GM19463 (cell line): ENCODE results near the gene ICA1.

Experiments used
- ATAC-seq: cut with Tn5 transposase; IDR thresholded peaks from one replicate; pipeline ENCODE4 v1.9.1; 2021; ENCODE audit warnings: mild to moderate bottlenecking, moderate library complexity; ENCODE audit not compliant: unreplicated experiment

Gene ICA1

DNA sequence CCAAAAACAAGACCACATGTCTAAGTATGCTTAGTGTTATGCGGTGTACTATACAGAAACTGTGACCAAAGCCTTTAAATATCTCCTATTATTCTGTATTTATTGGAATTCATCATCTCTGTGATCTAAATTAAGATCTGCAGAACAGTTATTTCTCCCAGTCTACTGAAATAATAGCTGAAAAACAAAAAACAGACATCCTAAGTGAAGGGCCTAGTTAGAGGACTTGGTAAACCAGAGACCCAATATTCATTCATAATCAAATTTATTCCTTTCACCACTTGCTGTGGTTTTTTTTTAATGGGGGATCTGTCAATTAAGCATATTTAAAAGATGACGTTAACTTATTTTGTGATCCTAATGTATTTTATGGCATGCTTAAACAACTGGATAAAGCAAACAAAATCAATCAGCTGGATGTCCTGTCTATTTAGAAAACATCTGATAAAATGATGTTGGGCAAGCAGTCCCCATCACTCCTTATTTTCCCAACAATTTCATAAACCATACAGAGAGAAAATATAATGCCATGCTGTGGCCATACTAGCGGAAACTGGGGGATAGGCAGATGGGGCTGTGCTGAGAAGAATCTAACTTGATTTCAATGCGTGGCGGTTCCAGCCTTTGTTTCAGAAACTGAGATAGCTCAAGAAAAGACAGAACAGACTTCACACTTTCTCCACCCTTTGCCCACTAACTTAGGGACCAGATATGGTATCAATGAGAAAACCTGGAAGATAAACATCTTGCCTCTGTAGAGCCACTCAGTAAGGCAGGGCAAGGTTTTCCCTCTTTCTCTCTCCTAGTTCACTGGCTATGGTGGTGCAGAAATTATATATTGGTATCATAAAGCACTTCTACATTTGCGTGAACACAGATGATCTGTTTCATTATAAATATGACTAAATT lies 32.9 kb downstream of the ICA1 start:
- ATAC-seq = no peak

DNA sequence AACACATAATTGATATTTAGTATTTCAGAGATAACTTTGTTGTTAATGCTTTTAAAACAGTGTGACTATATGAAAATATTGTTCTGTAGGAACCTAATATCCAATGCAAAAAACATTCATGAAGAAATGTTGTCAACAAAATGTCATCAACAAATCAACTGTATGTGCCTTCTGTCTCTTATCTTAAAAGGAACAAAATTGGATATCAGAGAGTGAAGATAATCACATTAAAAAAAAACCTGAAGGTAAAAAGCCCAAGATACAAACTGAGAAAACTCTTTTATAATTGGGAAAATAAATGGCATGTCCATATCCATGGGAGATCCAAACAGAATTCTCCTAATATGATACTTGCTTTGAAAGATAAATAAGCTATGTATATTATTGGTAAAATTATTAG lies 33.9 kb downstream of the ICA1 start:
- ATAC-seq = no peak

DNA sequence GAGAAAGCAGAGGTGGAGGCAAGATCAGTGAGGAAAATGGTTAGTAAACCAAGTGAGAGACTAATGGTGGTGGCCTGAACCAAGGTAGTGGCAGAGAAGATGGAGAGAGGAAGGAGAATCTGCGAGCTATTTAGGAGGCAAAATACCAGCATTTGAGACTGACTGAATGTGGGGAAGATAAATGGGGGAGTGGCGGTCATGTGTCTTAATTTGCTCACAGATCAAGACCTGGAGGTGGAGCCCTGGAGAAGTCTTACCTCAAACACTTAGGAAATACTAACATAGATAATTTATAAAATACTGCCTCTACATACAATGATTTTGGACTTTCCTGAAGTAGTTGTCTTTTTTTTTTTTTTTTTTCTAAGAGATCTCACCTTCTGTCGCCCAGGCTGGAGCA lies 34.7 kb downstream of the ICA1 start:
- ATAC-seq = no peak

DNA sequence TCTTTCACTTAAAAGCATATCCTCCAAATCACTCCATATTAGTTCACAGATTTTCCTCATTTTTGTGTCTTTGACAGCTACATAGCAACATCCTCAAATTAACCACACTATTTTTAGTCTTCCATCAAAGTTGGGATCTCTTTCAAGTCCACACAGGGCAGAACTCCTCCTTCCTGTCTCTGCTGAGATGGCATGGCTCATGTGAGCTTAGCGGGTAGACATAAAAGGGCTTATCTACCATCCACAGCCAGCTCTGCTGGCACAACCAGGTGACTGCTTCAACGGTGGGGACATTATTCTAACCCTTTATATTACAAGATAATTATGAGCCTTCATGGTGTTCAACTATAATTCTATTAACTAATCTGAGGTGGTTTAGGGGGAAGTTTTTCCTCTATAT lies 35.5 kb downstream of the ICA1 start:
- no peak for ATAC-seq

DNA sequence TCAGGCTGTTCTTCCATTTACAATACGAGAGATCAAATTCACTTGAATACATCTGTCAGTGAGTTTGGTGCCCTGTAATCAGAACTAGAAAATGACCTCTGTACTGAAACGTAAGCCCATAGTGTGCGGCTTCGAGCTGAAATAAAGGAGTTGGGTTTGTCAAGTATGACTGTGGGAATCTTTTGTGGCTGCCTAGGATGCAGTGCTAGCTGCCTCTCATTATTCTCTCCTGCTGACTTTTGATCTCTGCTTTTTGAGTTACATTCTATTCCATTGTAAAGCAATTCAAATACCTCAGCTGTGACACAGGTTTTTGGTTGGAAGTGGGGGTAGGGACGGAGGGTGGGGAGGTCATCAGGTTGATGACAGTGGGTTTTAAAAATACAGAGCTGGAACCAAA lies 40.4 kb downstream of the ICA1 start:
- ATAC-seq = no peak

DNA sequence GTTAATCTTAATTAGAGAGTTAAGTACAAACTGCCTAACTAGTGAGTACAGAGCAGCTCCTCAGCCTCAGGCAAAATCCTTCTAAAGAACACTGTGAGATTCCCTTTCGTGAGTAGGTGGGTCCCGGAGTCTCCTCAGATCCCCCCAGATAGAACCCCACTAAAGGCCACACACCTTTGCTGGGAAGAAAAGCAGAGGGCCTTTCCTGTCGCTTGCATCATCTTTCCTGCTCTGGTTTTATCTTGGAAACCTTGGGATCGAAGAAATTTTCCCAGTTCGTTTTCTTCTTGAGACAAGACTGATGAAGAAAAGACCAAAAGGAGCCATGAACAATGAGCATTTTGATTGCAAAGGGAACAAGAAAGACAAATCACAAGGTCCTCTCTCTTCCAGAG lies 40.9 kb downstream of the ICA1 start:
- no peak for ATAC-seq

DNA sequence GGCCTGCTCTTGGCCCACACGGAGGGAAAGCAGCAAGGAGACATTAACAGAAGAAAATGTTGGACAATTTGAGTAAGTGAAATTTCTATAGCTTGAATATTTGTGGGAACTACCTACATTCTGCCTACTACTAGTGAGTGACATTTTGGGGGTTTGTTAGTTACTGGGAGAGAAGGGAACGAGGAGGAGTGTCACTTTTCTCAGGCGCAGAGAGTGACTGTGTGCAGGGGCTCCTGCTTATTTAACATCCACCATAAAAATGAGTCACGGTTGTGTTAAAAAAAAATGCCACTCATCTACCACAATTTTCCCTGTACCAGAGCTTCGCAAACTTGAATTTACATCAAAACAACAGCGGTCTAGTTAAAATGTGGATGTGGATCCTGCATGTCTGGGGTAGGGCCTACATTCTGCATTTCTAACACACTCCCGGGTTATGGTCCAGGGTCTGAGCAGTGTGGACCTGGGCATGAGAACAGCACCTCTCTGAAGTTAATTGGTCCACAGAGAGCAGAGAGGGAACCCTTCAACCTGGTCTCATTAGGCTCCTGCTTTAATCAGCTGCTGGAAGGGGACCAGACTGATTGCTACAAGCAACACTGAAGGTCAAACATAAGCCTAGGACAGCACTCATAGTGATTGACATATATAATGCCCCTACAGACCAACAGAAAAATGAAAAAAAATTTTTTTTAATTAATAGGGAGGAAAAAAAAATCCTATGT lies 41.4 kb downstream of the ICA1 start:
- no peak for ATAC-seq

DNA sequence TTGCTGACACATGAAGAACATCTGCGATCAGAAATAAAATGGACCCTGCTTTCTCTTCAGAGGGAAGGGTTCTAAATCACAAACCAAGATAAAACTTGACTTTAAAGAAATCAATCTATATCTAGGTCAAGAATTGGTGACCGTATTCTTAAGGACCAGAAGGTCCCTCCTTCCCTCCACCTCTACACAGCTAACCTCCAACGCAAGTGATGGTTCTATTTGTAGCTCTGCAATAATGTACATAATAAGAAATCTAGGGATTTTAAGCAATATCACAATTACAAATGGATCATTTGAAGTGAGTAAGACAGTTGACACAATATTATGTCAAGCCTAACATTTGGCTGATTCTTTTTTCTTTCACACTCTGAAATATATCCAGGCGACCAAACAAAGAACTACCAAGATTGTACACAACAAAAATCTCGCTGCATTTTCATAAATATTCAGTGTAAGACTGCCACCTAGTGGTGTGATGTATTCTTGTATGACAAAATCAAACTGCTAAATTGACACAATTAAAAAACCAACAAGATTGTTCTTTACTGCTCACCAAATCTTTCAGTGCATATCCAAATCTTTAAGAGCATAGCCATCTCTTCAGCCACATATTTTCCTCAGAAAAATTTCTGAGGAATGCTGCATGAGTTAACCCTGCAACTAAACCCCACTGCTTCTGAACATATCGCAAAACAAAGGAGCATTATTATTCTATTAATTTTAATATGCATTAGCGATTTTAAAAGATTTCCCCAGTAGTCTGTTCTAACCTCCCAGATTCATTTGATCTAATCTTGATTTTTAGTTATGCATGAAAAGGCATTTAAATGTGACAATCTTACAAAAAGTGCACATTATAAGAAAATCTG lies 44.5 kb downstream of the ICA1 start:
- no peak for ATAC-seq

DNA sequence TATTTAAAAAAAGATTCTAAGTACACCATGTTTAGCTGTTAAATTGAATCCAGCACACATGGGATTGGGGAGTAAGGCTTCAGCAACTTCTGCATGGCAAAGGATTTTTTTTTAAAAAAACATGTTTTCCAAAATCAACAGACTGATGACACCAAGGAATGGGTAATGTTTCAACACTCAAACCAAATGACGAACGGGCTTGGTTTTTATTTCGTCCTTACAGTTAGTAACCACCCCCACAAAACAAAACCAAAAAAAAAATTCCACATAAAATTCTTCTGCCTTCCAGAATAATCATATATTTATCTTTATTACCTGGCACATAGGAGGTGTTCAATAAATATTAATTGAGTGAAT lies 45.7 kb downstream of the ICA1 start:
- ATAC-seq = no peak

DNA sequence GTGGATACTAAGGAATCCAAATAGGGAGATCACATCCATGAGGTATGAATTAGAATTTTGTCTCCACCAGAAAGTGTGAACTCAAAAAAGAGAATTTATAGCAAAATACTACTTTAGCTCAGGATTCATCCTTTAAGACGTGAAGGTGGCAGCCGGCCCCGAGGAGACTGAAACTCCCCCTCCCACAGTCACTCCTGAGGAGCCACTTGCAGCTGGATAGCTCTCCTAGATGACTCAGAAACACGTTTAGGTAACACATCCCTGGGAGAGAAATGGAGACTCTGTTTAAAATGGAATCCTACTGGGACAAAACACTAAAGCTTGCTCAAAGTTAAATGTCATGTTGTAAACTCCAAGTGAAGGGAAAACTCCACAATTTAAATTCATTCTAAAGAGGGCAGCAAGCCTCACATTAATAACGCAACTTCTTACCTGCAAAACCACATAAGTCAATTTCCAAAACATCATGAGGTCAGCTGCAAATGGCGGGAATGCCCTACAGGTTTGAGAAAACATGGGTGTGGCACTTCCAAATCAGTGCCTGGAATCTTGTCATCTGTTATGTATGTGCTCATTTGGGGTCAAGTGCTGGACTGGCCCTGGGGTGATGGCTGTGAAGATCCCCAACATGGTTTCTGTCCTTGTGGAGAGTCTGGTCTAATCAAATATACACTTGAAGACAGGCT lies 46.2 kb downstream of the ICA1 start:
- ATAC-seq = no peak

DNA sequence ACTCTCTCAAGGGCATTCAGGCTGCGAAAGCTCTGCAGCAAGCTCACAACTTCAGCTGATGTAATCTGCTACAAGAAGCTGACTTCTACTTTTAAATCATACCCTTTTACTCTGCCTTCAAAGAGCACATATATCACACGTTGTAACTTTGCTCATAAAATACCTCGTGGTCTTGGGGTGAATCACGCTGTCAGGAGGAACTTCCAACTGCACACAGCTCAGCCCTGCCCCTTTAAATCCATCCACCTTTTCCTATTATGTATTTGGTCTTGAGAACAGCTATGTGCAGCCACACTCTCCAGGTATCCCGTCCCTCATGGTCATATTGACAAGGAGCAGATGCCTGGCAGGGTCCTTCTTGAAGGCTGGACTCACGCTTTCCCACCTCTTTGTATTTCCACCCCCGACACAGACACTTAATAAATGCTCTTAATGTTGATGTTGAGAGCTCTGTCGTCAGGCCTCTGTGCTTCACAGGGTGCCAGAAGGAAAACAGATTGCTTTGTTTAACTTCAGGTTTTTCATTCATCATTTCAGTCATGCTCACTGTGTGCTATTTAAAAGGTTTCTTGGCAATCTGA lies 47.6 kb downstream of the ICA1 start:
- ATAC-seq = no peak

DNA sequence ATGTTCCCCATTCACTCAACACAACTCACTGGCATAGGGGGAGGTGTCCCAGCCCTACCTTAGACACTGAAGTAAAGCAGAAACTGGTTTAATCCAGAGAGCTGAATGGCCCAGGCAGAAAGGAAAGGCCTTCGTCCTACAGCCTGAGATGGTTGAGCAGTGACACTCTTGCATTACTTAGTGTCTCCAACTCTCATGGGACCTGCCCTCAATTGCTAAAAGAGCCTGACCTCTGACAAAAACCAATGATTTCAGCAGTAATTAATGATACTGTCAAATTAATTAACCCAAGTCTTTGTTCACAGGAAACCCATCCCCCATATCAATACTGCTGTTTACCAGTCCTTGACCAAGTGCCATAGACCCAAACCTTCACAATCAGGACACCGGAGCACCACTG lies 48.6 kb downstream of the ICA1 start:
- no peak for ATAC-seq

DNA sequence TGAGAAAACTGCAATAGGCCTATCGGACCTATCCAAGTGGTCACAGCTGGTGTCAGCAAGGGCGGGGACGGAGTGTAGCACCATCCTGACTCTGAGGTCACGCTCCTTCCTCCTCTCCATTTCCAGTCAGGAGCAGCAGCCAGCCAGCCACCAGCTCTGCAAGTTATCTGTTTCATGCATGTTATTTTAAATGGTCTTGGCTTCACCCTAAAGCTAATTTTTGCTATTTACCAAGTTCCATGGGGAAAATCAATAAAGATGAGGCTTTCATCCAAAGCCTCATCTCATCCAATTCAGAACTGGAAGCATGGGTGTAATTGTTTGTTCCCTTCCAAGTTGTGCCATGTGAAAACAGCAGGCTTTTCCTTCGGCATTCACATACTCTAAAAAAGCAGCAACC lies 49.3 kb downstream of the ICA1 start:
- no peak for ATAC-seq

DNA sequence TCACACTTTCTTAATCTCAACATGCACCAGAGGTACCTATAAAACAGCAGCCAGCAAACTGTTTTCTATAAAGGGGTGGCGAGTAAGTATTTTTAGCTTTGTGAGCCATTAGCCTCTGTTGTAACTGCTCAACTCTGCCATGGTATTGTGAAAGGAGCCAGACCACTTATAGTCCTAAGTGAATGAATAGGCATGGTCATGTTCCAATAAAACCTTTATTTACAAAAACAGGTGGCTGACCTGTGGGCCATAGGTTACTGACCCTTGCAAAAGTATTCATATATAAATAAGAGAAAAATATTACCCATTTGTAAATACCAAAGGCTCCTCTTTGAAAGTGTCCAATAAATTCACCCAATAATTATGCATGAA lies 50.3 kb downstream of the ICA1 start:
- no peak for ATAC-seq

DNA sequence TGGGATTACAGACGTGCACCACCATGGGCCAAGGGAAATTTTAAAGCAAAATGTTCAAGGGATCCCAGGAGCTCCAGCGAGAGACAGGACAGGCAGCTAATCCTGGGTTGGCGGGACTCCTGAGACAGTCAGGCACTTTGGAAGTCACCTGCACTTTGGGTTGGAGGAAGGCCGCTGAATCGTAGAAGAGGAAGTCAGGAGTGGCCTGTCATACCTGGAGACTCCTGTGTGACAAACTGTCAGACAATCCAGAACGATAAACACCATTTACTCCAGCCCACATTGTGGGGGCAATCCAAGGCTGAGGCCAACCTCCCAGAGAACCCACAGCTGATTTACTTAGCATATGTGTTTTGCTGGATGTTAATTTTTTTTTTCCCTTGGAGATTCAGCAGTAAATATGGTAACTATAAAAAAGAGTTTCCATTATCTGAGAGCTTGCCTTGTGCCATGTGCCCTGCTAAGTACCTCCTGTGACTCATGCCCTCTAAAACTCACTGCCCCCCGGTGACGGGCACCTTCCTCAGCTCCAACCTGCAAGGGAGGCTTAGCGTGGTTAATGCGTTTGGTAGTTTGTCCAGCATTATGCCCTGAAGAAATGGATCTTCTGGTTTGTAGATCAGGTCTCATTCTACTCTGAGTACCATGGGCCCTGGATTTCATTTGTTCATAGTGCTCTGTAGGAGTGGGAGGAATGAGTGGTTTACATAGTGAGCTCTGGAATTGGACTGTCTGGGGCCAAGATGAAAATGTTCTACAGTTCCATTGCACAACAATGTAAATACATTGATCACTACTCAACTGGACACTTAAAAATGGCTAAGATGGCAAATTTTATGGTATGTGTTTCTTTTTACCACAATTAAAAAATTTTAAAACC lies 50.9 kb downstream of the ICA1 start:
- no peak for ATAC-seq

DNA sequence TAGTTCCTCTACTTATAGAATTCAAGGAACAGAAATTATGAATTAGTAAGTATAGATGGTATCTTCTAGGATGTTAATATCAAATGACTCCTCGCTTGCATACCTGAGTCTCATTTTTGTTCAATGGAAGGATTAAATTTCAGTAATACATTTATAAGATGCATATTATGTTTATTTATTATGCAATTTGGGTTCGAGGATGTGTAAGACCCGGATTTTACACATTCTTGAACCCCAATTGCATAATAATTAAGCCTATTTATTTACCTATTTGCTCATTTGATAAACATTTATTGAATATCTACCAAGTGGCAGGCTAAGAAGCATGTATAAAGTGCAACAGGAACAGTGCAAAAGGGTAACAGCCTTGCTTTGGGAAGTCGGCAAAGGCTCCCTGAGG lies 52.6 kb downstream of the ICA1 start:
- ATAC-seq = no peak

DNA sequence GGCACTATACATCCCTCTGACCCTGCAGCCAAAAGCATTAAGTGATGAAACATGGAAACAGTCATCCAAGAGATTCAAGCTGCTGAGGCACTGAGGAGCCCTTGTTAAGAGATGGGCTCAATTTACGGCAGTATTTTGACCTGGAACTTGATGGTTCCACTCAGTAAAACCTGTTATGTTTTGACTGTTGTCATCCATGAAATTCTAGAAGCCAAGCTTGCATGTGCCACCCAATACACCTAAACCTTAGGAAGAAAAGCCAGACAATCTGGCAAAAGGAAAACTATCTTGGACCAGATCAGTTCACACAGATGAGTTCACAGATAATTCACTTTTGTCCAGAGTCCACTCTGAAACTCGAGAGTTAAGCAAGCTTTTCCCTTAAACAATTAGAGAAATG lies 53.2 kb downstream of the ICA1 start:
- ATAC-seq = no peak

DNA sequence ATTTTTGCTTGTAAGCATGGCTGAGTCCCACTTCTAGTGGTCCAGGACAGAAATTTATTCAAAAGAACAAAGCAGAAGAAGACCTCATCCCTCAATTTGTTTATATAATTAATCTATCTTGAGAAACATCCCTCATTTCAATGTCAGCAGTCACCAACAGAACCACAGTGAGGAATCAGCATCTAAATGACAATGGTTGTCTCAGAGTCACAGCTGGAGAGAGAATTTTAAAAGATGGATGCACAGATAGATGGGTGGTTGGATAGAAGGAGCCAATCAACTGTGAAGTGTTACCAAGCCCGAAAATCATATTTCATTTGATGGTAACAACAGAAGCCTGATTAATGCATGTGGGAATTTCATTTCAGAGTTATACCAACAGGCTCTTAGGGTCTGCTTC lies 55.0 kb downstream of the ICA1 start:
- no peak for ATAC-seq

DNA sequence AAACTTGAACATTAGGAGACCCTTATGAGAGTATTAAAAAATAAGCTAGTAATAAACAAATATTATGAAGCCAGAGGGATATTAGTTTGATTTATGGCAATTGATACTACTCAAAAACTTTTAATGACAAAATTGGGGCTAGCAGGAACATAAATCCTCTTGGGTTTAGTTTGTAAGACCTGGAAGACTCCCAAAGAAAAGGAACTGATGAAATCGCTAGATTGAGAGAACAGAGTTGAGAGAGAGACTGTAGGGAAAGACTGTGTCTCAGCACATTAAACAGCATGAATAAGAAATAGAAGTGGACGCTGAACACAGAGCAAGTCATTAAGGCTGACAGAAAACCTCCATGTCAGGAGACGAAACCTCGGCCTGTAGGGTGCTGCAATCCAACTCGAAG lies 56.4 kb downstream of the ICA1 start:
- ATAC-seq = no peak

DNA sequence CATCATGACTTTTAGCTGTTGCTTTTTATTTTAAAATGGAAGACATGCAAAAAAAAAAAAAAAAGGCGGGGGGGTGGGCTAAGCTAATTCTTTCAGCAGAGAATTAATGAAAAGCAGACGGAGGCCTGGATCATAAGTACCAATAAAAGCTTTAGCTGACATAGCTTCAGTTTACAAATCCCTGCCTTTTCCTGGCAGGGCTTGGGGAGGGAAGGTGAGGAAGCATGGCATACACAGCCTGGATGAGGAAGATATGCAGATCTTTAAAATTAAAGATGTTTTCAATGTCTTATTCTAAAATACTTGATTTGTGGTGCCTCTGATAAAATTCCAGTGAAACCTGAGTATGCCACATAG lies 57.0 kb downstream of the ICA1 start:
- no peak for ATAC-seq
